ENCODE results near the gene KRTAP5-8.
"Not testable (repeated sequence)": the region's sequence is repeated elsewhere in the genome, so short reads cannot be mapped to it uniquely, and the experiment has no call there.

KRTAP5-8 gene

GRCh38 chr11:71562120-71562519 is 24.3 kb downstream of the KRTAP5-8 start:
- H3K4me3 ChIP-seq: no peak overlapping the region
- no peak for DNase-seq (ENCODE audit: low spot score)

GRCh38 chr11:71563406-71563805 is 25.6 kb downstream of the KRTAP5-8 start:
- no peak overlapping the region for H3K4me3 ChIP-seq
- no peak overlapping the region for H3K27ac ChIP-seq
- no peak for DNase-seq (ENCODE audit: low spot score)
- TF ChIP-seq, protein P1, sequence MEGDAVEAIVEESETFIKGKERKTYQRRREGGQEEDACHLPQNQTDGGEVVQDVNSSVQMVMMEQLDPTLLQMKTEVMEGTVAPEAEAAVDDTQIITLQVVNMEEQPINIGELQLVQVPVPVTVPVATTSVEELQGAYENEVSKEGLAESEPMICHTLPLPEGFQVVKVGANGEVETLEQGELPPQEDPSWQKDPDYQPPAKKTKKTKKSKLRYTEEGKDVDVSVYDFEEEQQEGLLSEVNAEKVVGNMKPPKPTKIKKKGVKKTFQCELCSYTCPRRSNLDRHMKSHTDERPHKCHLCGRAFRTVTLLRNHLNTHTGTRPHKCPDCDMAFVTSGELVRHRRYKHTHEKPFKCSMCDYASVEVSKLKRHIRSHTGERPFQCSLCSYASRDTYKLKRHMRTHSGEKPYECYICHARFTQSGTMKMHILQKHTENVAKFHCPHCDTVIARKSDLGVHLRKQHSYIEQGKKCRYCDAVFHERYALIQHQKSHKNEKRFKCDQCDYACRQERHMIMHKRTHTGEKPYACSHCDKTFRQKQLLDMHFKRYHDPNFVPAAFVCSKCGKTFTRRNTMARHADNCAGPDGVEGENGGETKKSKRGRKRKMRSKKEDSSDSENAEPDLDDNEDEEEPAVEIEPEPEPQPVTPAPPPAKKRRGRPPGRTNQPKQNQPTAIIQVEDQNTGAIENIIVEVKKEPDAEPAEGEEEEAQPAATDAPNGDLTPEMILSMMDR (IDR thresholded peaks at IDR 0.05): no peak

More at GRCh38 chr11:71562120-71562519, 24.3 kb downstream of the KRTAP5-8 start:
- no peak overlapping the region for H3K27ac ChIP-seq
- TF ChIP-seq, protein P1 (IDR thresholded peaks at IDR 0.05): no peak

DNA sequence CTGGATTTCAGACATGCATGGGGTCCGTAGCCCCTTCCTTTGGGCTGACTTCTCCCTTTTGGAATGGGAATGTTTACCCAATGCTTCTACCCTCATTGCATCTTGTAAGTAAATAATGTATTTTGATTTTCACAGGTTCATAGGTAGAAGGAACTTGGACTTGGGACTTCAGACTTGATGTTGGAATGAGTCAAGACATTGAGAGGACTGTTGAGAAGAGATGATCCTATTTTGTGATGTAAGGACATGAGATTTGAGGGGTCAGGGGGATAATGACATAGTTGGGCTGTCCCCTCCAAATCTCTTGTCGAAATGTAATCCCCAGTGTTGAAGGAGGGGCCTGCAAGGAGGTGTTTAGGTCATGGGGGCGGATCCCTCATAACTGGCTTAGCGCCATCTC is 26.6 kb downstream of the KRTAP5-8 start:
- no peak for DNase-seq (ENCODE audit: low spot score)
- Histone ChIP-seq H3K27ac (no peak overlapping the region), H3K4me3 (no peak overlapping the region)
- TF ChIP-seq, protein P1 (IDR thresholded peaks at IDR 0.05): no peak

DNA sequence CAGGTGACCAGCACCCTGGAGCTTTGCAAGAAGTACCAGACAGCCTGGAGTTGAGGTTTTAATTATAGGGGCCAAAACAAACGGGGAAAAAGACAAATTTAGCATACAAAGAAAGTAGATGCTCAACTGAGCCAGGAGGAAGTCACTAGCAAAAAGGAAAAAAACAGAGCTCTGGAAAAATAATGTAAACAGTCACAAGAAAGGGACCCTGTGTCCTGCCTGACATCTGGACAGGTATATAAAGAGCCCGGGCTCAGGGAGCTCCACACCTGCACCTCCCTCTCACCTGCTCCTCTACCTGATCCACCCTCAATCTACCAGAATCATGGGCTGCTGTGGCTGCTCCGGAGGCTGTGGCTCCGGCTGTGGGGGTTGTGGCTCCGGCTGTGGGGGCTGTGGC is 27.4 kb downstream of the KRTAP5-8 start, which contains the start of gene KRTAP5-10:
TSS of gene KRTAP5-10 (plus strand) at position 301 of the 400 bp plus-strand sequence. CDS start at position 326, 25 bp downstream.
- Histone ChIP-seq H3K27ac (no peak within 1 kb of the TSS), H3K4me3 (no peak within 1 kb of the TSS)
- TF ChIP-seq, protein P1 (IDR thresholded peaks at IDR 0.05): no peak
- DNase-seq (ENCODE audit: low spot score): no peak

GRCh38 chr11:71566081-71566620 is 28.3 kb downstream of the KRTAP5-8 start:
- TF ChIP-seq, protein P1 (IDR thresholded peaks at IDR 0.05): no peak
- no peak overlapping the region for H3K4me3 ChIP-seq
- H3K27ac ChIP-seq: no peak overlapping the region
- DNase-seq (ENCODE audit: low spot score): no peak

DNA sequence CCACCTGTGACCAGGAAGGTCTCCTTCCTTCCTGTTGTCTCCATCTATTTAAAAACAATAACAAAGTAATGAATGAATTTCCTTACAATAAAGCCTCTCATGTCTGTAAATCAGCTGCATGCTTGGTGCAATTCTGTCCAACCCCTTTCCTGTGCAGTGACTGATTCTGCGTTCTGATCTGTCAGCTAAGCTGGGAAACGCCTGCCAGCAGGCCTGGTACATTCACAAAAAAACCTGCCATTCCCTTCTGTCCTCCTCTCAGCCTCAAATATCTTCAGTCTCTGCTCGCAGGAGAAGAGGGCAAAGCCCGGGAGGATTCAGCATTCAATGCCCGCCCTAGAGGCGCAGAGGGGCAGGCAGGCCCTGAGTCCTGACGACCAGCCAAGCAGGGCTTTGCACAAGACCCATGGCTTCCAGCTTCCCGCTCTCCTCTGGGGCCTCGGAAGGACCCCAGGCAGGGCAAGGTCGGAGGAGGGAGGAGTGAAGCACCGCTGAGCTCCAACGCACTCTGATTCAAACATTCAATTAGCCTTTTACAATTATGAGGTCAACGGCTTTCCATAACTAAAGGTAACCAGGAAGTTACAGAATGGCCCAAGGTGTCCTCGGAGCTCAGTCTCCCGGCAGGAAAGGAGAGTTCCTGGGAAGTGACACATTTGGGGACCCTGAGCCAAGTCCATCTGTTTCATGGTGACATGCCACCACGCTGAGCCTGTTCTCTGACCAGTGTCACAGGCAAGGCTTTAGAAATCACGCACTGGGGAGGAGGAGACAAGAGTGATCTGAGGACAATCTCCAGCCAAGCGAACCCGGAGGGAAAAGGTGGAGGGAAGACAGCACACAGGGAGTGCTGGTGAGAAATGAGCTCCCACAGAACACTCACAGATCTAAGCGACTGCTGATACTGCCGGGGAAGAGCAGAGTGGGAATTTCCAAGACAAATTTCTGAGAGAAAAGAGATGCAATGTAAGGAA is 29.1 kb downstream of the KRTAP5-8 start:
- not testable (repeated sequence) for DNase-seq (ENCODE audit: low spot score)

DNA sequence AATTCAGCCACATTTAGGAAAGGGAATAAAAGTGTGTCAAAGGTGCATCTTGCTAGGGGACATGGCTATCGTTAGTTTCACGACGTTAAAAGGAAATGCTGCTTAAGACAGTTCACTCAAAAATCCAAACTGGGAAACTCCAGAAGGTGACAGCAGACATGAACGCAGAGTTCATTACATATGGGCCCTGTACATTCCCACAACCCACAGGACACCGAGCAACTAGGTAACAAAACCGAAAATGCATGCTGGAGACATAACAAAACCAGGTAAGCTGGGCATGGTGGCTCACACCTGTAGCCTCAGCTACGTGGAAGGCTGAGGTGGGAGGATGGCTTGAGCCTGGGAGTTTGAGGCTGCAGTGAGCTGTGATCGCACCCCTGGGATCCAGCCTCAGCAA is 29.8 kb downstream of the KRTAP5-8 start:
- not testable (repeated sequence) for H3K27ac ChIP-seq; DNase-seq (ENCODE audit: low spot score); H3K4me3 ChIP-seq

More for the DNA sequence above, 29.1 kb downstream of the KRTAP5-8 start:
- H3K27ac ChIP-seq, H3K4me3 ChIP-seq: not testable (repeated sequence)

Data from coronary artery (tissue), 2 donors.